NCI-H1417 treated with DMSO at 0.1 percent for 48 hours (cell line): Measurements from ENCODE around the gene MECP2.

ENCODE experiments used
- DNase-seq: peaks from one replicate; lab custom pipeline; 2025; lab: John Stamatoyannopoulos, UW

The MECP2 gene

DNA sequence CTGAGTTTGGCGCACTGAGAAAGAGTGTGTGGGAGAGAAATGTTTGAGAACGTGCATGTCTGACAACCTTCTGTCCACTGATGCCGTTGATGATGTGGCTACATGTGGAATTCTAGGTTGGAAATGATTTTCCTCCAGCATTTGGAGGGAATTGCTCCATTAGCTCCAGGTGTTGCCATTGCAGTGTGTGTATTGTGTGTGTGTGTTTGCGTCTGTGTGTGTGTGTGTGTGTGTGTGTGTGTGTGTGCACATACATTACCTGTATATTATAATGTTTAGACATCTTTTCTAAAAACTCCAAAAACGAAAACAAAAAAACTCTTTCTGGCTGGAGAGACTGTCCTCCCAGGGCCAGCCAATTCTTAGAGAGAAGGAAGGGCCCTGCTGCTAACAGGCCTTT, 18.2 kb upstream of the MECP2 start:
- no peak for DNase-seq

DNA sequence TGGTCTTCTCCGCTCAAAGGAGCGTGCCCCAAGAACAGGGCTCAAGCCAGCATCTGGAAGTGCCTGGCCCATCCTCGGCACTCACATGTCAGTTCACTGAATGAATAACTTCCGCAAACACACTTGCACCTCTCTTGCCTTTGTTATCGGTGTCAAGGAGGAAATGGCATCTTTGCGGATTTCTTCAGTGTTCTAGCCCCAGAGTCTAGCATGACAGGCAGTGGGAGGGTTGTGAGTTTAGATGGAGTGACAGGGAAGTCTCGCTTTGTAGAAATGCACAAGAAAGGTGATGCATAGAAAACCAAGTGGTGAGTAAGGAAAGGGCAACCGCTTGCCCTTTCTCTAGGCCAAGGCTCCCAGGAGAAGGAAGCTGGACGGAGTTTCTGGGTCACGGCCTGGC, 17.6 kb upstream of the MECP2 start:
- DNase-seq, result no peak

GRCh38 chrX:154114652-154115051, 17.1 kb upstream of the MECP2 start:
- DNase-seq, result no peak

GRCh38 chrX:154113729-154114128, 16.2 kb upstream of the MECP2 start:
- DNase-seq, result no peak

GRCh38 chrX:154098551-154098950, 1.0 kb upstream of the MECP2 start:
- DNase-seq, result no peak

DNA sequence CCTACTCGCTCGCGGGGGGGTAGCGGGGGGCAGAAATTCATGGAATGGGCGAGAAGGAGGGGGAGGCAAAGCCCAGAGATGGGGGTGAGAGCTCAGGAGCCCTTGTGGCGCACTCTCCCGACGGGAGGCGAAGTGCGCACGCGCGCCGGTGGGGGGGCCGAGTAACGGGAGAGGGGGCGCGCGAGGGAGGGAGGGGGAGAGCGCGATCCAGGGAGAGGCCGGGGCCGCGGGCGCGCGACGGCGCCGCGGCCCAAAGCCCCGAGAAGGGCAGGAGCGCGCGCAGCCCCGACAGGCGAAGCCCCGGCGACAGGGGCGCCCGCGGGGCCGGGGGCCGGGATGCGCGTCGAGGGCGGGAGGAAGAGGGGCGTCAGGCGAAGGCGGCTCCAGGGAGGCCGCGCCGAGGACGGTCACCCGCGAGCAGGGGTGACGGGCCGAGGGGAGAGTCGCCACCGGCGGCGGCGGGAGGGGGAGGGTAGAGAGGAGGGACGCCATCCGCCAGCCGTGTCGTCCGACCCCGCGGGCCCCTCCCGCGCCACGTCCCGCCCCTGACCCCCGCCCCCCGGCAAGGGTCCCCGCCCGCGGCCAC, 421 bp downstream of the MECP2 start:
- DNase-seq, result no peak

- no peak for DNase-seq
Observed at GRCh38 chrX:154096140-154097002, 1.1 kb downstream of the MECP2 start.

DNA sequence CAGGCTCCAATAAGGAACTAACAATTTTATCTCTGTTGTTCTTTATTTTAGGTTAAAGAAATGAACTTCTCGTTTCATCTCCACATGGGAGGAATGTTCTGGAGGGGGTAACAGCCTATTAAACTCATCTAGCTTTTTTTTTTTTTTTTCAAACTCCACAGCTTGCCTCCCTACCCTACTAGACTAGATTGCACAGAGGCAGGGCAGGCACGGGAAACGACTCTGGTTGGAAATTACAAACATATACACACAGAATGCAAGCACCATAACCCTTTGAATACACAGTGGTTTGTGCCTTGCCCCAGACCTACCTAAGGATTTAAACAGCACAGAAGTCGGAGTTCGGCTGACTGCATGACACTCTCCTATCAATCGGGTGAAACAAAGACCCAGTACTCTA, 2.7 kb downstream of the MECP2 start:
- DNase-seq, result no peak

GRCh38 chrX:154093965-154094364, 3.6 kb downstream of the MECP2 start:
- DNase-seq, result no peak

- DNase-seq, result no peak
Observed at GRCh38 chrX:154092371-154092770, 5.1 kb downstream of the MECP2 start.

GRCh38 chrX:154091678-154092077, 5.8 kb downstream of the MECP2 start:
- no peak for DNase-seq

DNA sequence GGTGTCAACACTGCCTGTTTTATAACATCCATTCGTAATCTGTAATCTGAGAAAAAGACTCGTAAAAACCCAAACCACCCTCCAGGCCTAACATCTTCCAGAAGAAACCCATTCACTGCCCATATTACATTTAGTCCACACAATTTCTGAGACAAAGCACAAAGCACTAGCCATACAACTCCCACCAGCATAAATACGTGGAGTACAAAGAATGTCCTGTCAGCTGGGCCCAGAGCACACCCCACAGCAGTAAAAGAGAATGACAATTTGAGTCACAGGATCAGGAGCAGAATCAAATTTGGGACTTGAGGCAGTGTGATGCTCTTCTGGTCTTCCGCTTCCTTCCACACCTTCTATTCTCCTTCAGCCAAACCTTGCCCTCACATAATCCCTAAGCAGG, 6.8 kb downstream of the MECP2 start:
- DNase-seq, result no peak

DNA sequence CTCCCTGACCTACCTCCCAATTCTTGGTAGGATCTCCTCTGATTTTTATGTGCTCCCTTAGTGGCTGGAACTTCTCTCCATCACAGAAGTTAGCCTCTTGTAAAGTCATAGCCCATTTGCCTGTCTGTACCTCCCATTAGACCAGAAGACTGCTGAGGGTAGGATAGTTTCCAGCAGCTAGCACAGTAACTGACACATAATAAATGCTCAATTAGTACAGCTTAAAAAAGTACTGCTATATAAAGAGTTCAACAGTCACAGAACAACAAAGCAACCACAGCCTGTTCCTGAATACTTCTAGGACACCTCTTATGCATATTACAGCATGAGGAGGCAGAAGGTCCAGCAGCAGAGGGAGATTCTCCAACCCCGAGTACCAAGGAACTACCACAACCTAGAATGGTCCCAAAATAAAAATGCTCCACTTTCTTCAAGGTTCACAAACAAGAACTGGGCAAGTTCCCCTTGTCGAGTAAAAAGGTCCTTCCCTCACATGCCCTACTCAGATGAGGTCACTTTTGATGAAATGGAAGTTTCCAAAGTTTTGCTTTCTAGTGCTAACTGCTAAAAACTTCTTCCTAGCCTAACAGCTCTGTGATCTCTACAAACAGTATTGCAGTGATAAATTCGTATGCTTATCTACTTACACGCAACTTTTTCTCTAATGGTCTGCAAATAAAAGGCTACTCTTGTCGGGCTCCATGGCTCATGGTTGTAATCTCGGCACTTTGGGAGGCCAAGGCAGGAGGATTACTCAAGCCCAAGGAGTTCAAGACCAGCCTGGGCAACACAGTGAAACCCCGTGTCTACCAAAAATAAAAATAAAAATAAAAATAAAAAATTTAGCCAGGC, 12.8 kb downstream of the MECP2 start:
- DNase-seq, result no peak

GRCh38 chrX:154083126-154083517, 14.4 kb downstream of the MECP2 start:
- DNase-seq, result no peak

DNA sequence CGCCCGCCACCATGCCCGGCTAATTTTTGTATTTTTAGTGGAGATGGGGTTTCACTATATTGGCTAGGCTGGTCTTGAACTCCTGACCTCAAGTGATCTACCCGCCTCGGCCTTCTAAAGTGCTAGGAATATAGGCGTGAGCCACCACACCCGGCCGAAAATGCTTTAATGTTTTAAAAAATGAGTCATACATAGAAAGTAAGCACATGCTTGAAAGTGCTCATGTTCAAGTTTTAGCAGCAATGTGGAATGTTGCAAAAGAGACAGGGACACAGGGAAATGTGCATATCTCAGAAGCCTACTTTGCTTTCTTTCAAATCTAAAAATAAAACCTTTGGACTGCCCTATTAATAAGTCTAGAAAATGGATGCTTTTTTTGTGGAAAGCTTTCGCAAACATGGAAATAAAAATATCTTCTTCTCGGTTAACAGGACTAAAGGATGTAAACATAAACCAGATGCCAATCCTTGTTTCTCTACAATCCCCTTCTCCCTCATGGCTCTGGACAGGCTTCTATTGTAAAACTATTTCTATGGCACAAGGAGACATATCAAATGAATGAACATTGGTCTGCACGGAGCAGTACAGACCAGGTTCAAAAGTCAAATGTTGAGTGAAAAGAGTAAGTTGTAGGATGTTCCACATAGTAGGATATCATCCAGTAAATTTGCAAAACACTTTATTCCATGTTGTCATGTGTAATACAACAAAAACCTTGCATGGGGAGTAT, 15.0 kb downstream of the MECP2 start:
- no peak for DNase-seq

GRCh38 chrX:154077101-154077500, 20.4 kb downstream of the MECP2 start:
- no peak for DNase-seq

- DNase-seq, result no peak
Observed at GRCh38 chrX:154074199-154074598, 23.3 kb downstream of the MECP2 start.

GRCh38 chrX:154072192-154072591, 25.3 kb downstream of the MECP2 start:
- no peak for DNase-seq

GRCh38 chrX:154068560-154068959, 29.0 kb downstream of the MECP2 start:
- DNase-seq, result no peak

DNA sequence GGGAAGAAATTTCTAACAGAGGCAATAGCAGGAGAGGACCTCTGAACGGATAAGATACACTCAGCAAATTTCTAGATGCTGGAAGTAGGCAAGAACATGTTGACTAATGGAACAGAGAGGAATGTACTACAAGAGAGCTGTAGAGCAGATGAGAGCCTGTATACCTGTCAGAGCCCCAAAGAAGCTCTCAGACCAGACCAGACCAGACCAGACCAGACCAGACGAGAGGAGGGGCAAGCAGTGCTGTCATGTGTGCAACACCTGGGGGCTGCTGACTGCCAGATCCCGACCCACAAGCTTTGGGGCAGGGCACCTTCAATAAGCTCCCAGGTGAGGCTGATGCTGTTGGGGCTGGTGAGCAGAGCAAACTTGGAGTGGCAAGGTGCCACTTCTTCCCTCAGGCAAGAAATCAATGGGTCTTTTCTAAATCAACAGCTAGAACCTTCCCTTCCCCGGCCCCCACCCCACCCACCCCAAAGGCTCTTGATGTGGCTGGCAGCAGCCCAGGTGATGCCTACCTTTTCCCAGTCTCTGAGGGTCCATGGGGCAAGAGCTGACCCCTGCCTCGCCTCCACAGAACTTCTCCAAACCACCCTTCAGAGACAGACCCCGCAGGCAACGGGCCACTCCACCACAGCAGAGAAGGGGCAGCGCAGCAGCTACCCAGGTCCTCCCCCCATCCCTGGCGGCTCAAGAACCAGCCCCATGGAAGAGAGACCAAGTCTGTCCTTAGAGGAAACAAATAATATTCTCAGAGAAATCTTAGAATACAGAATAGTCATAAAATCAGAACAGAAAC, 32.7 kb downstream of the MECP2 start:
- no peak for DNase-seq

GRCh38 chrX:154063234-154063633, 34.3 kb downstream of the MECP2 start:
- DNase-seq, result no peak
